NCI-H748 (cell line): ENCODE data around the gene ELOVL3.
"Not testable (repeated sequence)": the region's sequence is repeated elsewhere in the genome, so short reads cannot be mapped to it uniquely, and the experiment has no call there.

Experiments
- DNase-seq: peaks from one replicate; lab custom pipeline; 2025; ENCODE audit not compliant: unreplicated experiment; lab: John Stamatoyannopoulos, UW

ELOVL3 gene

GRCh38 chr10:102247734-102248133 is 21.6 kb downstream of the ELOVL3 start:
- no peak for DNase-seq

GRCh38 chr10:102252508-102252907 is 26.4 kb downstream of the ELOVL3 start:
- not testable (repeated sequence) for DNase-seq

DNA sequence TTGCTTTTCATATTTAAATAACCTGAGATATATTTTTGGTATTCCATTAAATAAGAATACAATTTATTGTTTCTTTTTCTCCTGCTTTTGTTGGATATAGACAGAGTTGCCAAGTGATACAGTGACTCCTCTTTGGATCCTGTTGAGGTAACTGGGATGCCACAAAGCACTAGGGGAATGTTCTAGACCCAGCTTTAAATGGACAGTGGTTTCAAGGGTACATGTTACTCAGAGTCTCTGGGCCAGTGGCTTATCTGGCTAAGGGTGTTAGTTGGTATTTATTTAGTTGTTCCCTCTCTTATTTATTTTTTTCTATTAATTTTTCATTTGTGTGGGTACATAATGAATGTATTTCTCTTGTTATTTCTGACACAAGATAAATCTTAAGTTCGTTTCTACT is 28.3 kb downstream of the ELOVL3 start:
- DNase-seq: no peak

GRCh38 chr10:102255404-102255803 is 29.3 kb downstream of the ELOVL3 start:
- DNase-seq: no peak

GRCh38 chr10:102261196-102261595 is 35.1 kb downstream of the ELOVL3 start:
- DNase-seq: no peak

DNA sequence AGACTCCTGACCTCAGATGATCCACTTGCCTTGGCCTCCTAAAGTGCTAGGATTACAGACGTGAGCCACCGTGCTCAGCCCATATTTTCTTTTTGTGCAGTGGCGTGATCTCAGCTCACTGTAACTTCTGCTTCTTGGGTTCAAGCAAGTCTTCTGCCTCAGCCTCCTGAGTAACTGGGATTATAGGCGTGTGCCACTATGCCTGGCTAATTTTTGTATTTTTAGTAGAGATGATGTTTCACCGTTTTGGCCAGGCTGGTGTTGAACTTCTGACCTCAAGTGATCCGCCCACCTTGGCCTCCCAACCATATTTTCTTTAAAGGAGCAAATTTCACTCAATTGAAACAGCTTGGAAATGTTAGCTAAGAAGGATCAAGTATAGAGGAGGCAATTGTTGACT is 35.7 kb downstream of the ELOVL3 start:
- no peak for DNase-seq

DNA sequence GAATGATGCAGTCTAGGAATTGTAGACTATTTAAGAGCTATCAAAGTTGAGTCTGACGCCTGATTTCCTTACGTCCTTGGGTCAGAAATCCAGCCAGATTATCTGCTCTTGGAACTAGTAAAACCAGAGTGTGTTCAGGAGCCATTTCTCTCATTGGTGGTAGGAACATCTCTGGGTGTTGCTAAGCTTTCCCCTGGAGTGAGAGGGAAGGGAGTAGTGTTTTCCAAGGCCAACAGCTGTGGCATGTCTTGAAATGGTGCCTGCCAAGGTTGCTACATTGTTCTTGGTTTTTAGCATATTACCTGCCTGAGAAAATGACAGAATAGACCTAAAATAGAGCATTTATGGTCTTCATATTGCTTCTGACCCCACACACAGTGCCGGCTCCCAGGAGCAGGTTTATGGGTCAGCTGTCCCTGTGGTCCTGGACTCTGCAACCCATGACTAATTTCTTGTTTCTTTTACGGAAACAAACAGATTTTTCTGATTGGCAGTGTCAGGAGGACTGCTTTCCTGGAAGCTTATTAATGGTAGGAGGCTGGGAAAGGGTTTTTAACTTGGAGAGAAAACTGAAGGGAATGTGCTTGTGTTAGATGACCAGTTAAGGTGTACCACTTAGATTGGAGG is 36.8 kb downstream of the ELOVL3 start:
- DNase-seq: no peak

DNA sequence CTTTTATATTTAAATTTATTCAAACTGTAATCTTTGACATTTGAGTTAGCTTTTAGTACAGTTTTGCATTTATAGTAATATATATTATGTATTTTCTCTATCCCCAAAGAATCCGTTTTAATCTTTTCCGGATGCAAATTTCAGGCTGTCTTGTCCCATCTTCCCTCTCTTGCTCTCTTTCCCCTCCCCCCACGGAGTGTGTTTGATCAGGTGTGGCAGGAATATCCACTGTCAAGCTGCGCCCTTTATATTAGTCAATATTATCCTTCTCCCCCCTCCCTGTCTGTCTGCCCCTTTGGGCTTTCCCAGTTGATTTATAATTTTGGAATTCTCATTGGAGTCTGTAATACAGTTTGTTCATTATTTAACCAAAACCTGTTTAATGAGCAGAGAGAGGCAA is 38.3 kb downstream of the ELOVL3 start:
- DNase-seq: peak; percentile 31

DNA sequence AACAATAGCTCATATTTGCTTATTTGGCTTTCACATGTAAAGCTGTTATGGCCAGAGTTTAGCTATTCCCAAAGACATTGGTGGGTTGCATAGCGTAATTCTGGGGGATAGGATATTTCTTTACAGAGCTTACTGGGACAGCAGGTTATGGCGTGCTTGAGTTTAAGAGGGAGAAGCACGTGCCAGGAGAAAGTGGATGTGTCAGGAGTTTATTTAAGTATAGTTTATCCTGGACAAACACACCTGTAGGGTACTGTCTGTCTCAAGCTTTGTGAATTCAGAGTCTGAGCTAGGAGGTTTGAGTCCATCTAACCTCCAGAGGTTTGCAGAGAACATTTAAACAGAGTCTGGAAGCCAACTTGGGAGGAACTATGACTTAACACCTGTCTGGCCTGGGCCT is 40.6 kb downstream of the ELOVL3 start:
- no peak for DNase-seq

- no peak for DNase-seq
Measured at GRCh38 chr10:102267748-102268147, 41.6 kb downstream of the ELOVL3 start.

- DNase-seq: no peak
Measured at GRCh38 chr10:102268375-102268888, 42.3 kb downstream of the ELOVL3 start.

- no peak for DNase-seq
Measured at GRCh38 chr10:102269017-102269416, 42.9 kb downstream of the ELOVL3 start.

GRCh38 chr10:102274062-102274461 is 48.0 kb downstream of the ELOVL3 start:
- no peak for DNase-seq

DNA sequence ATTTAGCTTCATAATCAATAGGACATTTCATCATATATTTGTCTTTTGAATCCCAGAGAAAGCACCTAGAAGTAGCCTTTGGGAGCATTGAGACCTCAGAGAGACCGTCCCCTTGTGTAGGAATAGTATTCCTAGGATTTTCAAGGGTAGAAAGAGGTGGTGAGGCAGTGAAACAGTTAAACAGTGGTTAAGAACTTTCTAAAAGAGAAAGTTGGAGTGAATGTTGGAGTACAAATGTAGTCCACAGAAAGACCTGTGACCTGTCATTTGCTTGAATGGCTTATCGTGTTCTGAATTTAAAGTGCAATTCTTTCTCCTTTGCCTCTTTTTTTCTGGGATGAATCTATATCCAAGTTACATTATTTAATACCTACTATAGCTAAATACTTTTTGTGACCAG is 49.2 kb downstream of the ELOVL3 start:
- no peak for DNase-seq

GRCh38 chr10:102279104-102279503 is 53.0 kb downstream of the ELOVL3 start:
- no peak for DNase-seq
